H7 (cell line): ENCODE results near the gene NECAB3. TPM values are rescaled to one million over a fixed set of nuclear protein-coding genes. Genes with fewer than 3 reads are reported as not detected.
A peak's percentile ranks its signal among the peaks of the same experiment; 100 is the strongest.

Experiments used
- DNase-seq: peaks from one replicate; pipeline ENCODE4 v3.0.0; 2012
- H3K27me3 ChIP-seq: 2 replicates; pipeline ENCODE4 v1.6.0; 2011; ENCODE audit warnings: mild to moderate bottlenecking, low read length; ENCODE audit not compliant: control insufficient read depth, insufficient read depth
- H3K36me3 ChIP-seq: replicated peaks from 2 replicates; pipeline ENCODE4 v1.5.1; 2011; ENCODE audit warnings: low read length; ENCODE audit not compliant: control insufficient read depth, insufficient read depth
- H3K4me3 ChIP-seq: 2 replicates; pipeline ENCODE4 v1.5.1; 2011; ENCODE audit warnings: low read depth, mild to moderate bottlenecking, control low read depth, low read length, moderate library complexity; ENCODE audit not compliant: insufficient read depth
- total RNA-seq: library from RNA; depleted of rRNA; stranded (reverse); fragments of >200 nt; shearing (Covaris generic); gene quantifications from 2 replicates; pipeline ENCODE4 v1.2.3, GENCODE V29; 2014

NECAB3 gene
- total RNA-seq, 1 experiment from 2014 or later: 56.7 TPM

GRCh38 chr20:33667676-33668465, 6.4 kb downstream of the NECAB3 start:
- peak overlapping the region; percentile 44 for H3K4me3 ChIP-seq
- DNase-seq: peak; percentile 97

GRCh38 chr20:33667245-33667675, 7.0 kb downstream of the NECAB3 start:
- no peak for DNase-seq
- peak overlapping the region; percentile 44 for H3K4me3 ChIP-seq
- peaks cover 4% of the 10 kb centered on the region for H3K36me3 ChIP-seq

More at GRCh38 chr20:33667676-33668465, 6.4 kb downstream of the NECAB3 start:
- peaks cover 4% of the 10 kb centered on the region for H3K36me3 ChIP-seq
- H3K27me3 ChIP-seq: peaks cover 4% of the 10 kb centered on the region; the same call in 1 of the 2 replicates

GRCh38 chr20:33666293-33667244, 7.7 kb downstream of the NECAB3 start, which contains the start of gene ACTL10:
Gene ACTL10 (plus strand): TSS chr20:33666943. CDS start chr20:33667498, 555 bp downstream.
- H3K4me3 ChIP-seq: peak within 1 kb of the TSS; percentile 44
- H3K27me3 ChIP-seq: peaks cover 4% of the 10 kb centered on the region; the same call in 1 of the 2 replicates
- DNase-seq: peak; percentile 95
- H3K36me3 ChIP-seq: peaks cover 4% of the 10 kb centered on the region

More at GRCh38 chr20:33667245-33667675, 7.0 kb downstream of the NECAB3 start:
- H3K27me3 ChIP-seq: peaks cover 4% of the 10 kb centered on the region; the same call in 1 of the 2 replicates

GRCh38 chr20:33664762-33665144, 9.5 kb downstream of the NECAB3 start:
- Histone ChIP-seq H3K27me3 (peaks cover 4% of the 10 kb centered on the region; the same call in 1 of the 2 replicates), H3K36me3 (peaks cover 2% of the 10 kb centered on the region), H3K4me3 (no peak overlapping the region)
- peak; percentile 44 for DNase-seq

GRCh38 chr20:33664085-33664761, 10.0 kb downstream of the NECAB3 start:
- DNase-seq: peak; percentile 76
- H3K4me3 ChIP-seq: peak overlapping the region; percentile 79
- peaks cover 4% of the 10 kb centered on the region; the same call in 1 of the 2 replicates for H3K27me3 ChIP-seq
- H3K36me3 ChIP-seq: peaks cover 2% of the 10 kb centered on the region

GRCh38 chr20:33663161-33664084, 10.8 kb downstream of the NECAB3 start:
- peak; percentile 97 for DNase-seq

GRCh38 chr20:33662172-33662571, 12.1 kb downstream of the NECAB3 start, which contains the start of gene C20orf144:
Gene C20orf144 (plus strand): TSS chr20:33662327. CDS start chr20:33662346, 19 bp downstream.
- no peak for DNase-seq
- H3K27me3 ChIP-seq: peaks cover under 1% of the 10 kb centered on the region; the same call in 1 of the 2 replicates
- peaks cover 4% of the 10 kb centered on the region for H3K36me3 ChIP-seq
- peak within 1 kb of the TSS; percentile 79 for H3K4me3 ChIP-seq

More at GRCh38 chr20:33663161-33664084, 10.8 kb downstream of the NECAB3 start:
- Histone ChIP-seq H3K27me3 (peaks cover 4% of the 10 kb centered on the region; the same call in 1 of the 2 replicates), H3K4me3 (peak overlapping the region; percentile 79), H3K36me3 (peaks cover 2% of the 10 kb centered on the region; the same call in 1 of the 2 replicates)

- DNase-seq: no peak
- Histone ChIP-seq H3K36me3 (peaks cover 4% of the 10 kb centered on the region), H3K4me3 (no peak overlapping the region), H3K27me3 (no peaks in the 10 kb centered on the region)
Measured at GRCh38 chr20:33660685-33661058, 13.6 kb downstream of the NECAB3 start.

- DNase-seq: peak; percentile 32
- no peaks in the 10 kb centered on the region for H3K27me3 ChIP-seq
- no peak overlapping the region for H3K4me3 ChIP-seq
Measured at GRCh38 chr20:33660035-33660684, 14.1 kb downstream of the NECAB3 start.

GRCh38 chr20:33659341-33660034, 14.7 kb downstream of the NECAB3 start:
- DNase-seq: peak; percentile 48
- Histone ChIP-seq H3K36me3 (peaks cover 4% of the 10 kb centered on the region), H3K4me3 (no peak overlapping the region), H3K27me3 (no peaks in the 10 kb centered on the region)

More at GRCh38 chr20:33660035-33660684, 14.1 kb downstream of the NECAB3 start:
- H3K36me3 ChIP-seq: peaks cover 4% of the 10 kb centered on the region

GRCh38 chr20:33658929-33659328, 15.3 kb downstream of the NECAB3 start:
- no peak for DNase-seq
- H3K27me3 ChIP-seq: no peaks in the 10 kb centered on the region
- peaks cover 4% of the 10 kb centered on the region for H3K36me3 ChIP-seq
- H3K4me3 ChIP-seq: no peak overlapping the region

GRCh38 chr20:33658510-33658909, 15.7 kb downstream of the NECAB3 start:
- peak; percentile 53 for DNase-seq

More at GRCh38 chr20:33658510-33658909, 15.7 kb downstream of the NECAB3 start:
- Histone ChIP-seq H3K36me3 (peaks cover 4% of the 10 kb centered on the region), H3K4me3 (no peak overlapping the region), H3K27me3 (no peaks in the 10 kb centered on the region)
